Activated CD8-positive, alpha-beta T cell treated with anti-CD3 and anti-CD28 coated beads for 36 hours (primary cell): ENCODE data around the gene PTPRQ. TPM values are rescaled to one million over a fixed set of nuclear protein-coding genes. Genes with fewer than 3 reads are reported as not detected.
A peak's percentile ranks its signal among the peaks of the same experiment; 100 is the strongest.
"Not testable (repeated sequence)": the region's sequence is repeated elsewhere in the genome, so short reads cannot be mapped to it uniquely, and the experiment has no call there.

ENCODE experiments used
- ATAC-seq: fragments of 200-7000 bp; cut with Tn5 transposase; one replicate; pipeline ENCODE4 v1.10.0; 2021; ENCODE audit warnings: mild to moderate bottlenecking, moderate library complexity
- CTCF ChIA-PET: fragments of 350-600 bp; sonication (Branson Sonifier 250); formaldehyde crosslinking; loops from one replicate; lab custom pipeline; 2021; ENCODE audit warnings: antibody characterized with exemption; lab: Charles Lee
- POLR2A ChIA-PET: fragments of 350-600 bp; sonication (Branson Sonifier 250); formaldehyde crosslinking; loops from one replicate; lab custom pipeline; 2021; ENCODE audit warnings: antibody characterized with exemption; lab: Charles Lee
- DNase-seq: peaks from one replicate; pipeline ENCODE4 v3.0.0-alpha.2; 2020
- H3K27ac Mint-ChIP-seq: one replicate; pipeline ENCODE4 v1.8.0; 2021; ENCODE audit warnings: mild to moderate bottlenecking, mixed read lengths
- H3K27me3 Mint-ChIP-seq: one replicate; pipeline ENCODE4 v1.8.0; 2021; ENCODE audit warnings: mixed read lengths
- H3K36me3 Mint-ChIP-seq: one replicate; pipeline ENCODE4 v1.8.0; 2021; ENCODE audit warnings: low read depth, mixed read lengths
- H3K4me1 Mint-ChIP-seq: one replicate; pipeline ENCODE4 v1.8.0; 2021; ENCODE audit warnings: low read depth, mixed read lengths
- H3K4me3 Mint-ChIP-seq: one replicate; pipeline ENCODE4 v1.8.0; 2021; ENCODE audit warnings: mild to moderate bottlenecking, moderate library complexity, mixed read lengths
- H3K9me3 Mint-ChIP-seq: one replicate; pipeline ENCODE4 v1.8.0; 2021; ENCODE audit warnings: mixed read lengths
- intact Hi-C: fragments of 100-400 bp; cut with micrococcal nuclease; formaldehyde crosslinking; loops from one replicate; pipeline ENCODE4 v1.10.0; 2022
- total RNA-seq, 2 experiments: library from RNA; stranded (reverse); gene quantifications; one replicate each; pipeline ENCODE4 v1.2.3, GENCODE V29; 2021
- TF ChIP-seq, protein P1 (sequence below): fragments of 200-600 bp; IDR thresholded peaks from one replicate; pipeline ENCODE4 v1.8.0; 2022; ENCODE audit warnings: antibody characterized with exemption, mild to moderate bottlenecking

Gene PTPRQ
- total RNA-seq, 2 experiments from 2014 or later, result not detected

DNA sequence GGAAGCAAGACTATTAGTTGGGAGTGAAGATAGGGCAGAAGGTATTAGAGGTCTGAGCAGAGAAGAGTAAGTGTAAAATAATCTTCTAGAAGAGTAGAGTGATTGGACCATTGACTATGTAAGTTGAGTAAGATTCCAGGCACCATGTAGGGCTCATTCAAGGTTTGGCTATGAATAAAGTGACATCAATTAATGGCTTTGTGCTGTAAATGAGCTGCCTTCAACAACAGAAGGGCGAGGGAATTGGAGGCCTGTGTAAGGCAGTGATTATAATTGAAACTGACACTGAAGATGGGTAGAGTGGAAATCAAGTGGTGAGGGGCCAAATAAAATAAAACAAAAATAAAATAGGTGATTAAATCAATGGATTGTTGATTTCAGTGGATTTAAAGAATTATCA, 26.4 kb downstream of the PTPRQ start:
- Mint-ChIP-seq H3K27ac (no peak overlapping the region), H3K4me1 (no peaks in the 10 kb centered on the region), H3K4me3 (no peak overlapping the region), H3K27me3 (no peaks in the 10 kb centered on the region), H3K36me3 (no peaks in the 10 kb centered on the region), H3K9me3 (no peaks in the 10 kb centered on the region)
- CTCF ChIA-PET, result no interaction called here
- TF ChIP-seq, protein P1, sequence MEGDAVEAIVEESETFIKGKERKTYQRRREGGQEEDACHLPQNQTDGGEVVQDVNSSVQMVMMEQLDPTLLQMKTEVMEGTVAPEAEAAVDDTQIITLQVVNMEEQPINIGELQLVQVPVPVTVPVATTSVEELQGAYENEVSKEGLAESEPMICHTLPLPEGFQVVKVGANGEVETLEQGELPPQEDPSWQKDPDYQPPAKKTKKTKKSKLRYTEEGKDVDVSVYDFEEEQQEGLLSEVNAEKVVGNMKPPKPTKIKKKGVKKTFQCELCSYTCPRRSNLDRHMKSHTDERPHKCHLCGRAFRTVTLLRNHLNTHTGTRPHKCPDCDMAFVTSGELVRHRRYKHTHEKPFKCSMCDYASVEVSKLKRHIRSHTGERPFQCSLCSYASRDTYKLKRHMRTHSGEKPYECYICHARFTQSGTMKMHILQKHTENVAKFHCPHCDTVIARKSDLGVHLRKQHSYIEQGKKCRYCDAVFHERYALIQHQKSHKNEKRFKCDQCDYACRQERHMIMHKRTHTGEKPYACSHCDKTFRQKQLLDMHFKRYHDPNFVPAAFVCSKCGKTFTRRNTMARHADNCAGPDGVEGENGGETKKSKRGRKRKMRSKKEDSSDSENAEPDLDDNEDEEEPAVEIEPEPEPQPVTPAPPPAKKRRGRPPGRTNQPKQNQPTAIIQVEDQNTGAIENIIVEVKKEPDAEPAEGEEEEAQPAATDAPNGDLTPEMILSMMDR, result no peak
- intact Hi-C loops, result no loop called here
- no peak for DNase-seq
- POLR2A ChIA-PET, result no interaction called here
- no peak for ATAC-seq

DNA sequence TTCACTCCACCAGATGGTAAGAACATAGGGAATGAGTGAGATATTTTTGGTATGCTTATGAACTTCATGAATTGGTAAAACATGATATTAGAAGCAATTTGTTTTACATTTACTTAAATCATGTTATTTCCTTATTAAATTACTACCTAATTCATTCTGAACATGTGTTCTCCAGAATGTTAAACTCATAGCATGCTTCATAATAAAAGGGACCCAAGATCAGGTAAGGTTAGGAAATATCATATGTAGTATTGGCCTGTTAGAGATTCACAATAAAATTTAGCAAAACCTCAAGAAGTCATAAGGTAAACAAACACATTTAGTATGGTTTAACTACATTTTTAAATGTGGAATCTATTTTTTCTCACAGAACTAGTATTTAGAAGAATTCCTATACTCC, 28.2 kb downstream of the PTPRQ start:
- TF ChIP-seq, protein P1, result no peak
- Mint-ChIP-seq H3K36me3 (no peaks in the 10 kb centered on the region), H3K9me3 (no peaks in the 10 kb centered on the region)

DNA sequence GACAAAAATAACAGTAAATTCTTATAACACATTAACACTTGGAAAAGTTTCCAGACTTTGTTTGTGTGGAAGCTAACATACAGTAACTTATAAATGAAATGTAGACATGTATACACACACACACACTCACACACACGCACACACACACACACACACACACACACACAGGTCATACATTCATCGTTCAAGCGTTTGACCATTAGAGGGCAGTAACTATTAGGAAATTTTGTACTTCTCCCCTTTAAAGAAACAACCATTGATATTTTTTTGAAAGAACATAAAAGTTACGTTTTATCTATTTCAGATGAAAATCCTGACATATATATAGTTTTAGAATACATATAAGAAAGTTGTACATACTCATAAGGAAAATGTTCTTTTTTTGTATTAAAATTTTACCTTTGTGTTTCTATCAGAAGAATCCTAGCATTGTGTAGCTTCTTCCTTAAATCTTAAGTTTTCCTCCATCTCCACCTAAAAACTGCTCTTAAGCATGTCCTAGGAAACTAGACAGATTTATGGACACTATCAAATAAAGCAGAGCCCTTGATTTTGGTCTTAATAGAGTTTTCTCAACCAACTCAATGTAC, 29.0 kb downstream of the PTPRQ start:
- DNase-seq (peak; percentile 5), ATAC-seq (no peak)
- Mint-ChIP-seq H3K27me3 (no peaks in the 10 kb centered on the region), H3K4me3 (no peak overlapping the region), H3K4me1 (no peaks in the 10 kb centered on the region), H3K27ac (no peak overlapping the region), H3K36me3 (no peaks in the 10 kb centered on the region), H3K9me3 (no peaks in the 10 kb centered on the region)
- CTCF ChIA-PET, result no interaction called here
- intact Hi-C loops, result no loop called here
- POLR2A ChIA-PET, result no interaction called here
- TF ChIP-seq, protein P1, result no peak

More for the DNA sequence above, 28.2 kb downstream of the PTPRQ start:
- no peak for ATAC-seq
- no peaks in the 10 kb centered on the region for H3K4me1 Mint-ChIP-seq
- no peak overlapping the region for H3K4me3 Mint-ChIP-seq
- intact Hi-C loops, result no loop called here
- ChIA-PET POLR2A (no interaction called here), CTCF (no interaction called here)
- DNase-seq, result no peak
- H3K27ac Mint-ChIP-seq, result no peak overlapping the region
- H3K27me3 Mint-ChIP-seq, result no peaks in the 10 kb centered on the region

DNA sequence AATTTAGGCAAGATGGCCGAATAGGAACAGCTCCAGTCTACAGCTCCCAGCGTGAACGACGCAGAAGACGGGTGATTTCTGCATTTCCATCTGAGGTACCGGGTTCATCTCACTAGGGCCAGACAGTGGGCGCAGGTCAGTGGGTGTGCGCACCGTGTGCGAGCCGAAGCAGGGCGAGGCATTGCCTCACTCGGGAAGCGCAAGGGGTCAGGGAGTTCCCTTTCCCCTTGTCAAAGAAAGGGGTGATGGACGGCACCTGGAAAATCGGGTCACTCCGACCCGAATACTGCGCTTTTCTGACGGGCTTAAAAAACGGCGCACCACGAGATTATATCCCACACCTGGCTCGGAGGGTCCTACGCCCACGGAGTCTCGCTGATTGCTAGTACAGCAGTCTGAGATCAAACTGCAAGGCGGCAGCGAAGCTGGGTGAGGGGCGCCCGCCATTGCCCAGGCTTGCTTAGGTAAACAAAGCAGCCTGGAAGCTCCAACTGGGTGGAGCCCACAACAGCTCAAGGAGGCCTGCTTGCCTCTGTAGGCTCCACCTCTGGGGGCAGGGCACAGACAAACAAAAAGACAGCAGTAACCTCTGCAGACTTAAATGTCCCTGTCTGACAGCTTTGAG, 33.6 kb downstream of the PTPRQ start:
- H3K4me3 Mint-ChIP-seq, CTCF ChIA-PET, POLR2A ChIA-PET, intact Hi-C loops, H3K36me3 Mint-ChIP-seq, H3K9me3 Mint-ChIP-seq, H3K4me1 Mint-ChIP-seq, DNase-seq, H3K27ac Mint-ChIP-seq, H3K27me3 Mint-ChIP-seq, ATAC-seq: not testable (repeated sequence)

DNA sequence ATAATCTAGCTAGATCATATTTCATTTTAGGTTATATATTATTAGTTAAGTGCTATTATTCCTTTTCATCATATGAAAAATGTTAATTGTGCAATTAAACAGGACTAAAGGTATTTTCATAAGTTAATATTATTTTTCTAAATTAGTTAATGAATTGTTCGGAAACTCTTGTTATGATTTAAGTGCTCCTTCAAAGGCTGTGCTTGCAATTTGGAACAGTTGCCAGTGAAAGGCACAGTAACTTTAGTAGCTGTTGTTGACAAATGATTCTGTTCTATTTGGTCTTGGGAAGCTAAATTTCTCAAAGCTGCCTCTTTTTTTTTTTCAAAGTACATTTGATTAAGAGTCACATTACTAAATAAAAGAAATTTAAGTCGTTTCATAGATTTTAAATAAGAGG, 40.7 kb downstream of the PTPRQ start:
- intact Hi-C loops, result no loop called here
- ATAC-seq (no peak), DNase-seq (no peak)
- H3K4me3 Mint-ChIP-seq, result no peak overlapping the region
- H3K27ac Mint-ChIP-seq, result no peak overlapping the region
- no peaks in the 10 kb centered on the region for H3K36me3 Mint-ChIP-seq
- no peaks in the 10 kb centered on the region for H3K4me1 Mint-ChIP-seq
- H3K27me3 Mint-ChIP-seq, result no peaks in the 10 kb centered on the region
- TF ChIP-seq, protein P1, result no peak
- H3K9me3 Mint-ChIP-seq, result no peaks in the 10 kb centered on the region
- CTCF ChIA-PET, result no interaction called here
- POLR2A ChIA-PET, result no interaction called here
